Head of caudate nucleus (tissue), 42 donors: ENCODE data around the gene MYLK4.
A peak's percentile ranks its signal among the peaks of the same experiment; 100 is the strongest.

Source experiments
- DNase-seq, 42 donors: peaks; one replicate each; pipeline versions ENCODE4 v3.0.0 to v3.0.0-alpha.2; 2020 to 2021; ENCODE audit warnings: mixed read lengths in 7 of 42
- intact Hi-C: fragments of 100-400 bp; cut with DNase I; formaldehyde crosslinking; loops from one replicate; pipeline ENCODE4 v1.15.0; 2022

The MYLK4 gene

DNA sequence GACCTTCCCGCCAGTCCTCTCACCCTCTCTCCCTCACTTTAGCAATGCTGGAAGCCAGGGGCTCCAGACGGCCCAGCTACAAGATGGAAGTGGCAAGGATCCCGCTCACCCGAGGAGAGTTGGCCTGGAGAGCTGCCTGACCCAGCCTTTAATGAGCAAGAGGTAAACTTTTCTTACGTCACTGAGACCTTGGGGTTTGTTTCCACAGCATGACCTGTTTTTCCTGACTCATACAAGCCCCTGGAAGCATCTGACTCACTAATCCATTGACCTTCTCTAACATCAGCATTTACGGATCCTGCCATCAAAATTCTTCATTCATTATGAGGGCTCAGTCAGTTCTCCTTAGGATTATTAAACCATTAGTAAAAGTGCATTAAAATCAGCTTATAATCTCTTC, 120.4 kb downstream of the MYLK4 start:
- peak in 1 of 42 donors; percentile 51 for DNase-seq
- intact Hi-C loops, result loop anchor here (5.0 kb wide), 1 partner anchor 1033 kb away; no protein-coding TSS in a partner anchor

DNA sequence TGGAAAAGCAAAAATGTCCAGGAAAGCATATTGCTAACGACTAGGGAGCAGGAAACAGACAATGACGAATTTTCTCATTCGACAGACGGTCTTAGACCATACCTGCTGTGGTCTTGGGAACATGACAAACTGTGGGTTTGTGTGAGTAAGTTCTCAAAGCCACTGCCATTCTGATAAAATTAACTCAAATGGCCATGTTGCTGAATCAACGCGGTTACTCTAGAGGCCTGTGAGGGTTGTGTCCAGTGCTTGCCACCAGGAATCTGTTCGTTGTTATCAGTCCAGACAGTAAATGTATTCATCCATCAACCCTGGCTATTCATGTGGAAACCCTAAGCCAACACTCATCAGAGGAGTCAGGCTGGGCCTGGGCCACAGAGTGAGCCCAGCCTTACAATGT, 124.3 kb downstream of the MYLK4 start:
- intact Hi-C loops, result no loop called here
- peak in 1 of 42 donors; percentile 21 for DNase-seq

DNA sequence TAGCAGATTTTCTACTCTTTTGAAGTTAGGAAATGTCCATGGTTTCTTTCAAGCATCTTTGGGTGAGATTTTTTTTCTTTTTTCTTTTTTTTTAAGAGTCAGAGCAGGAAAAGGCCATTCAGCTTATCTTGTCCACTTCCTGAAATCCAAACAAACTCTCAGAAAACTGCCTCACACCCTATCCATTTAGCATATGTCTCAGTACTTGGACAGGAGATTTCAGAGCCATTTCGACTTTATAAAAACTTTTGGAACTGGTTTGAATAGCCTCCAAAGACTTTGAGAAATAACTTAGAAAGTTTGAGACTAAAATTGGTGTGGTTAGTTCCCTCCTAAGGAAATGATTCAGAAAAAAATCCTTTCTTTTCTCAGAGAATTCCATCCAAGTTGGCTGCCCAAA, 125.1 kb downstream of the MYLK4 start:
- intact Hi-C loops, result no loop called here

DNA sequence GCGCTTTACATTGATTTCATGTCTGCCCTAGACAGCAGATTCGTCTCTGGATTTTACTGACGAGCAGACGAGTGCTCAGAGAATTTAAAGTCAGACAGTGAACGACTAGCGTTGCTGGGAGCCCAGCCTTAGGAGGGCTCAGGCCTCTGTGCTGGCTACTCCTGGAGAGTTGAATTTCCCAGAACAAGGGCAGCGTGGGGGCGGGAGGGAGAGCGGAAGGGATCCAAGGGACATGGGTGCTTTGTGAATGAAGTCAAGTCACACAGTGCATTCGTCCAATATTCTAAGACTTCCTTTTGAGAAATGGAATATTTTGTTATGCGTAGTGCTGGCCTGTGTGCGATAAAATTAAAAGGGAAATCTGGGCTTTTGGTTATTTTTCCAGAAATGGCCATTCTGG, 126.5 kb downstream of the MYLK4 start:
- intact Hi-C loops, result no loop called here
- DNase-seq, result peak in 1 of 42 donors; percentile 31

More for the DNA sequence above, 125.1 kb downstream of the MYLK4 start:
- no peak for DNase-seq

DNA sequence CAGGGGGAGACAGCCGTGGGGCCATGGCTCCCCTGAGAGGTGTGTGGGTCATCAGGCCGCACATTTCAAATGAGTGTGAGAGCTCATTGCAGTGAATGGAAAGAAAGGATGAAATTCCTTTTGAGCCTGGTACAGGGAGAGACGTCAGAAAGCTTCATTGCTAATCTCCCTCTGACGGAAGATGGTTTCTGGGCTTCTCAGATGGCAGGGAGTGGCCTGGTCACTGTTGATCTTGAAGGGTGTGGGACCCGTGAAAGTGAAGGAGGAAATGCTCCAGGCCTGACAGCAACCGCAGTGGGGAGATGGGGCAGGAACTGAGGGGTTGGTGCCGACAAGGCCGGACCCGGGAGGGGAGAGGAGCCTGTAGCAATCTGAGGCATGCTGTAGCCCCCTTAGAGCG, 127.4 kb downstream of the MYLK4 start:
- intact Hi-C loops, result no loop called here
- no peak for DNase-seq

DNA sequence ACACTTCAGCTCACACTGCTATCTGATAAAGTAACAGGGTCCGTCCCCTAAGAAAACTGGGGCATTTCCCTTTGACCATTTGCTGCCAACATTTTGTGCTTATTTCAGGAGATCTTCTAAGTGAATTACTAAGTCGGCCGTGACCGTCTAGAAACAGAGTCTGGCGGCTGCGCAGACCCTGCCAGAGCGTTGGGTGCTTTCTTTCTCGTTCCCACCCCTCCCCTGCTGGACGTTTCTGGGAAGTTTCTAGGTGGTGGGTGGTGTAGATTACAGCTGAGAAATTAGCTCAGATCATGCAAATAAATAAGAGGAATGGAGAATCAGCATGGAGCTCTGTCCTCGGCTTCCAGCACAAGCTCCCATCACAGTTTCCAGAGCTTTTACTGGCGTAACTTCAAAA, 128.1 kb downstream of the MYLK4 start:
- intact Hi-C loops, result no loop called here
- peak in 1 of 42 donors; percentile 11 for DNase-seq

DNA sequence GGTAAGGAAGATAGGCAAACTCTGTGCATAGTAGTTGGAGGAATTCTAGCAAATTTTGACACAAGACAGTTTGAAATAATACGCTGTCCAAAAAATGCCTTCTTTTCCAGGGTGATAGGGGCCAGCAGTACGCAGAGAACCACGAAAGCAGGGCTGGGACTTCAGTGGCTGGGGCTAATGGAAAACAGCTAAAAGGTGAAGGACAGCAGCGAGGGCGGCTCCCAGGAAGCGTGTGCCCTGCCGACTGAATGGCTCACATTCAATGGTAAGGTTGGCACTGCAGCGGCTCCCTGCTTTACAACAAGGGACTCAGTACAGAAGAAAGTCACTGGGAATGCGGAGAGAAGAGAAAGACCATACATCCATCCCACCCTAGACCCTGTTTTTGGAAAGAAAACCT, 131.1 kb downstream of the MYLK4 start:
- no peak for DNase-seq

DNA sequence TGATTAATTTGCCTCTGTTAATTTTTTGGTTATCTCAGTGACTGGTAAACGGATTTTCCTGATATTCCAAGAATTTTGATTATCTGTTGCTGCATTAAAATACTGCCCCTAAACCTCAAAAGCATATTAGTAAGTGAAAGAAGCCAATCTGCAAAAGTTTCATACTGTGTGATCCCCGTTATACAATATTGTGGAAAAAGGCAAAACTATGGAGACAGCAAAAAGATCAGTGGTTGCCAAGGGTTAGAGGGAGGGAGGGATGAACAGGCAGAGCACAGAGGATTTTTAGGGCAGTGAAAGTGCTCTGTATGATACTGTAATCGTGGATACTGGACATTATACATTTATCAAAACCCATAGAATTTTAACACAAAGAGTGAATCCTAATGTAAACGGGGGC, 133.0 kb downstream of the MYLK4 start:
- no peak for DNase-seq
- intact Hi-C loops, result no loop called here

More for the DNA sequence above, 131.1 kb downstream of the MYLK4 start:
- intact Hi-C loops, result no loop called here

DNA sequence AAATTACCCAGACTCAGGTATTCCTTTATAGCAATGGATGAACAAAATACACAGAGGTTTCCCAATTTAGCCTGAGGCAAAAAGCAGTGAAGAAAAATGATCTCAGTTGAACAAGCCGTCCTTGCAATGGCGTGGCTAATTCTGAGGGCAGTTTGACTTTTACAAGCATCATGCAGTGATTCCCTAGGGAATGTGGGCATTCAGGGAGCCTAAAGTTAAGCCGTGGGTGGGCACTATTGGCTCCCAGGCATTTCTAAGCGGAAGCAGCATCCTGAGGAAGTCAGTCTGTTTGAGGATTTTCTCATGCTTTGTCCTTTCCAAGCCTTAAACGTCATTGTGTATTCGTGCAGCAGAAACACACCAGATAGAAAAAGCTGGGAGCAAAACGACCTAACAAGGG, 133.9 kb downstream of the MYLK4 start:
- DNase-seq, result no peak
- intact Hi-C loops, result no loop called here

DNA sequence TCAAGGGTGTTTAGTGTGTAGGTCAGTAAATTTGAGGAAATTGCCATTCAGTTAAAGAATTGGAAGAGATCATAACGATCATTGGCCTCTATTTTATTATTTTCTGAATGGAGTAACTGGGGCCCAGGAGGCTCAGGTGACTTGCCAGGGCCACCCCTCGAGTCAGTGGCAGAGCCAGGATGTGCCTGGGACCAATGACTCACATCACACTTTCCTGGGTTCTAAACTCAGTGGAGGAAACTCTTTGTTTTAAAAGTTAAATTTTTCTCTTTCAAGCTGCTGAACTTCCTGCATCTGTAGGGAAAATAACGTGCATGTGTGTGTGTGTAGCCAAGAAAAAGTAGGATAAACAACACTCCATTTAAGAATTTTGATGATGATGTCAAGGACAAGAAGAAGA, 135.5 kb downstream of the MYLK4 start:
- DNase-seq, result no peak
- intact Hi-C loops, result no loop called here

DNA sequence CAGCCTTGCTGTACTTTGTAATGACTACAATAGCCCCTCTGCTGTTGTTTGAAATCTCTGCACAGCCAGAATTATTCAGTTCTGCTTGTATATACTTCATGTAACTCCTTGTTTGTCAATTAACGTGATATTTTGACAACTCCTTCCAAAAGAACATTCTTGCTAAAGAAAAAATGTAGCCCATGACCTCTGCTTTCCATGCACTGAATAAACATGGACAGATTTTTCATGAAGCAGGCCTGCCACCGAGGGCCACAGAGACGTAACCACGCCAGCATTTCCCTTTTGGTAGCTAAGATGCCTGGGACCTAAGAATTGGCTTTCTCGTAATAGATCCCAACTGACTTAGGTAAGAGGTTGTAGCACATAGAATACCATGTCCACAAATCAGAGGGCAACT, 135.9 kb downstream of the MYLK4 start:
- intact Hi-C loops, result no loop called here
- no peak for DNase-seq

DNA sequence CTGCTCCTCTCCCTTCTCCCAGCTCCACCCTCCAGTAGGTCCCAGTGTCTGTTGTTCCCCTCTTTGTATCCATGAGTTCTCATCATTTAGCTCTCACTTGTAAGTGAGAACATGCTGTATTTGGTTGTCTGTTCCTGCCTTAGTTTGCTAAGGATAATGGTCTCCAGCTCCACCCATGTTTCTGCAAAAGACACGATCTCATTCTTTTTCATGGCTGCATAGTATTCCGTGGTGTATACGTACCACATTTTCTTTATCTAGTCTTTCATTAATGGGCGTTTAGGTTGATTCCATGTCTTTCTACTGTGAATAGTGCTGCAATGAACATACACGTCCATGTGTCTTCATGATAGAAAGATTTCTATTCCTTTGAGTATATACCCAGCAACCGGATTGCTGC, 136.6 kb downstream of the MYLK4 start:
- intact Hi-C loops, result no loop called here
- DNase-seq, result no peak
